Dendritic cell treated with granulocyte-macrophage colony-stimulating factor and Interleukin-4, amounts not matched to agents 40 ng/mL and 50 ng/mL, for 4 days (primary cell): ENCODE data around the gene SNAI3.
A peak's percentile ranks its signal among the peaks of the same experiment; 100 is the strongest.

Source experiments
- H3K27ac Mint-ChIP-seq: one replicate; pipeline ENCODE4 v1.8.0; 2022; ENCODE audit warnings: mild to moderate bottlenecking, mixed read lengths
- H3K27me3 Mint-ChIP-seq: one replicate; pipeline ENCODE4 v1.8.0; 2022; ENCODE audit warnings: mild to moderate bottlenecking, mixed read lengths
- H3K36me3 Mint-ChIP-seq: one replicate; pipeline ENCODE4 v1.8.0; 2022; ENCODE audit warnings: low read depth, mixed read lengths
- H3K4me1 Mint-ChIP-seq: one replicate; pipeline ENCODE4 v1.8.0; 2022; ENCODE audit warnings: low read depth, mixed read lengths
- H3K4me3 Mint-ChIP-seq: one replicate; pipeline ENCODE4 v1.8.0; 2022; ENCODE audit warnings: mild to moderate bottlenecking, moderate library complexity, mixed read lengths
- H3K9me3 Mint-ChIP-seq: one replicate; pipeline ENCODE4 v1.8.0; 2022; ENCODE audit warnings: mixed read lengths
- intact Hi-C: fragments of 100-400 bp; cut with micrococcal nuclease; formaldehyde crosslinking; loops from one replicate; pipeline ENCODE4 v1.15.0; 2022

The SNAI3 gene

DNA sequence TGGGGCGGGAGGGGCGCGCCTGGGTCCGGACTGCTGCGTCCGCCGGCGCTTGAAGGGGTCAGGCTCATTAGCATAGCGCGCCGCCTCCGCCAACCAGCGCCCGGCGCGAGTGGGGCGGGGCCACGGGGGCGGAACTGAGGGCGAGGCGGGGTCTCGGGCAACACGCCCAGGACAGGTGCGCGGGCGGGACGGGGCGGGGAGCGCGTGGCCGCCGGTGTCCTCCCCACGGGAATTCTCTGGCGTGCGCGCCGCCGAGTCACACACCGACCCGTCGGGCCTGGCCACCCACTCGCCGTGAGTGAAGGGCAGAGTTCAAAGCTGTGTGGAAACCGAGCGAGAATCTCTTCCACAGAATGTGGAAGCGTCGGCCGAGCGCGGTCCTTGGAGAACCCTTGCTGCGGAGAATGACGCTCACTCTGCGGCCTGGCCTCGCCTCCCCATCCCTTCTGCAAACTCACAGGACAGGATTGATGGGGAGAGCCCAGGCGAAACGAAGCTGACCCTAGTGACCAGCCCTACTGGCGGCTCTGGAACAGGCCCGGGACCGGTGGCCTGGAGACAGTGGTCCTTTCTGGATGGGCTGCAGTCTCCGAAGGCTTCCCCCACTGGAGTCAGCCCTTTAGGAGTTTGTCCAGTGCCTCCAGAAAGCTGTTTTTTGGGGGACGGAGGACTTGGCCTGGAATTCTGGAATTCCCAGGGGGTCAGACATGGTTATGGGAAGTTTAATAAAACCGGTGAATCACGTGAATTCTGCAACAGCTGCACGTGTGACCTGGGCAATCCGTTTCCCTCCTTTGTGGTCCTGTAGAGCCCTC, at the start of gene SNAI3:
Gene SNAI3, minus strand, starts transcription at position 69 of the 815 bp plus-strand sequence. CDS start 101 bp downstream, outside the sequence.
- Mint-ChIP-seq H3K36me3 (peaks cover 11% of the 10 kb centered on the region), H3K4me3 (peak within 1 kb of the TSS; percentile 86), H3K27ac (peak within 1 kb of the TSS; percentile 98), H3K27me3 (peaks cover 7% of the 10 kb centered on the region), H3K9me3 (no peaks in the 10 kb centered on the region), H3K4me1 (peaks cover 82% of the 10 kb centered on the region)
- intact Hi-C loops: loop anchor here (2.0 to 10.0 kb wide), 3 partner anchors 14 to 52 kb away; partner anchors contain the start of genes CYBA and IL17C

DNA sequence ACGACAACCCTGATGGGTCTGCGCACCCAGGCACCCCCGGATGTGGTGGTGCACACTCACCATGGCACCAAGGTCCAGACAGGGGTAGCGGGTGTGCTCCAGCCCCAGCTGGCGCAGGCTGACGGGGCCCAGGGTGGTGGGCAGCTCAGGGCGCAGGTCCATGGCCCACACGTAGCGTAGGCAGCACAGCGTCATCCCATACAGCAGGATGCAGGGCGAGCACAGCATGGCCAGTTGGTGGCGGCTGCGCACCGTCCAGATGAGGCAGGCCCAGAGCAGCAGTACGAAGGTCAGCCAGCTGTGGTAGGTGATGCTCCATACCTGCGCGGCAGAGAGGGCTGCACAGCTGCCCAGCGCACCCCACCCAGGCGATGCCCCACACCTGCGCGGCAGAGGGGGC, 49.8 kb upstream of the SNAI3 start:
- no peaks in the 10 kb centered on the region for H3K27me3 Mint-ChIP-seq
- no peaks in the 10 kb centered on the region for H3K9me3 Mint-ChIP-seq
- peaks cover 100% of the 10 kb centered on the region for H3K36me3 Mint-ChIP-seq
- H3K4me1 Mint-ChIP-seq: peaks cover 5% of the 10 kb centered on the region
- no peak overlapping the region for H3K4me3 Mint-ChIP-seq
- intact Hi-C loops: loop anchor here (2.0 to 5.0 kb wide), 3 partner anchors 49 to 481 kb away; partner anchors contain the start of genes PIEZO1 and ZNF778
- H3K27ac Mint-ChIP-seq: no peak overlapping the region

DNA sequence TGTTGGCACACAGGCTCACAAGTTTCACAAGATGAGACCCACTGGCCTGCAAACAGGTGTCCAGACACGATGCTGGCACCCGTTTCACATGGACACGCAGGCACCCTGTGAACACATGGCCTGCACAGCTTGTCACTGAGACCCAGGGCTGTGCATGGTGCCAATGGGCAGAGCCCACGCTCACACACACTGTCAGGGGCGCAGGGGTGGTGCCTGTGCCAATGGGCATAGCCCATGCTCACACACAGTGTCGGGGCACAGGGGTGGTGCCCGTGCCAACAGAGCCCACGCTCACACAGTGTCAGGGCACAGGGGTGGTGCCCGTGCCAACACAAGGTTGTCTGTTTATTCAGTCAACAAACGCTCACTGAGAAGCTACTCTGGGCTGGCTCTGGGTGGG, 49.3 kb upstream of the SNAI3 start:
- Mint-ChIP-seq H3K36me3 (peaks cover 100% of the 10 kb centered on the region), H3K4me1 (peaks cover 5% of the 10 kb centered on the region), H3K9me3 (no peaks in the 10 kb centered on the region), H3K27ac (no peak overlapping the region), H3K4me3 (no peak overlapping the region), H3K27me3 (no peaks in the 10 kb centered on the region)
- intact Hi-C loops: loop anchor here (2.0 to 5.0 kb wide), 3 partner anchors 49 to 481 kb away; partner anchors contain the start of genes PIEZO1 and ZNF778

DNA sequence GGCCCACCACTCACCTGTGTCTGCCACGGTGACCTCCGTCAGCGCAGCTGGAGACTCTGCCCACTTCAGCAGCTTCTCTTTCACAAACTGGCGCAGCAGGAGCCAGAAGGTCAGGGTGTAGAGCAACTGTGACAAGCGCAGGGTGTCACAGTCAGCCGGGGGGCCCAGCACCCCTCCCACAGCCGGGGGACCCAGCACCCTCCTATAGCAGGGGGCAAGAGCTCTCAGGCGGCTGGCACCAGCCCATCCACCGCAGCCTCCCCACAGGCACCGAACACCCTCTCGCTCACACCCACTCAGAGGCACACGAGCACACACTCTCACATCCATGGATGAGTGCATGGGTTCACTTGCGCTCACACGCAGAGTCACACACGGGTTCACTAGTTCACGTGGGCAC, 48.8 kb upstream of the SNAI3 start:
- H3K27me3 Mint-ChIP-seq: no peaks in the 10 kb centered on the region
- H3K9me3 Mint-ChIP-seq: no peaks in the 10 kb centered on the region
- H3K36me3 Mint-ChIP-seq: peaks cover 100% of the 10 kb centered on the region
- H3K27ac Mint-ChIP-seq: no peak overlapping the region
- no peak overlapping the region for H3K4me3 Mint-ChIP-seq
- intact Hi-C loops: loop anchor here (5.0 kb wide), 1 partner anchor 432 kb away; no protein-coding TSS in a partner anchor
- H3K4me1 Mint-ChIP-seq: peaks cover 5% of the 10 kb centered on the region

DNA sequence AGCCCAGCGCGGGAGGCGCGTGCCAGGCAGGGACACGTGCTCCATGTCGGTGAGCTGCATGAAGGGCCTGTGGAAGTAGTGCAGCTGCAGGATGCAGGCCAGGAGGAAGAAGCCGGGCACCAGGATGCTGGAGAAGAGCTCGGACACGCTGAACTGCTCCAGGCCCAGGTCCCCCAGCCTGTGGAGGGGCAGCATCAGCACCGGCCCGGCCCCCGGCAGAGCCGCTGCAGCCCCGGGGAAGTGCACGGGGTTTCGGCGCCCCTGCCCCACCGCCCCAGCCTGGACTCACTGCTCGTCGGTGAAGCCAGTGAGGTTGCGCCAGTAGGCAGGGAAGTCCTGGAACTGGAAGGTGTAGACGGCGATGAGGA, 48.0 kb upstream of the SNAI3 start:
- no peak overlapping the region for H3K27ac Mint-ChIP-seq
- no peaks in the 10 kb centered on the region for H3K9me3 Mint-ChIP-seq
- no peaks in the 10 kb centered on the region for H3K27me3 Mint-ChIP-seq
- H3K36me3 Mint-ChIP-seq: peaks cover 99% of the 10 kb centered on the region
- peaks cover 5% of the 10 kb centered on the region for H3K4me1 Mint-ChIP-seq
- H3K4me3 Mint-ChIP-seq: no peak overlapping the region
- intact Hi-C loops: no loop called here

DNA sequence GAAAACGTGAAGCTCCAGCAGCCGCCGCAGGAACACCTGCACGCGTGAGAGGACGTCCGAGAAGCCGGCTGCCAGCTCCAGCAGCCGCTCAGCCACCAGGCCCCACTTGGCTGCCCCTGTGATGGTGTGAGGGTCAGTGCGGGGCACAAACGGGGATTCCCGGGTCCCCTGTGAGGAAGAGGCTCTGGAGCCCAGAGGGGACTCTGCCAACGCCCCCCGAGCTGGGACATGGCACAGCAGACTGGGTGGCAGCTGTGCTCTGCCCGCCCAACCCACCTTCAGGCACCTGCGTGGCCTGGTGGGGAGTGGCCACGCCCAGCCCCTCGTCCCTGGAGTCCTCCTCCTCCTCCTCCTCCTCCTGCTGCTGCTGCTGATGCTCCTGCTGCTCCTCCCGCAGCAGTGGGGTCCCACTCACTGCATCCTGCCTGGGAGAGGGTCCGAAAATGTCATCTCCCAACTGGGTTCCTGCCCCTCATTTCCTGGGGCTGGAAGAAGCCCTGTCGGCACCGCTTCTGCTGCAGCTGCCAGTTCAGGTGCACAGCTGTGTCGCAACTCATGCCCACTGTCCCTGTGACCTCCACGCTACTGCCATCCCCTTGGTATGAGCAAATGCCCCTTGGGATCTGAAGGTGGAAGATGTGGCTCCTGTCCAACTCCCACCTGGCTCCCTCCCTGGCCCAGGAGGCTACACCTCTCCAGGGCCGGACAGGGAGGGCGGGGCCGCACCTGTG, 47.5 kb upstream of the SNAI3 start:
- peaks cover 4% of the 10 kb centered on the region for H3K4me1 Mint-ChIP-seq
- intact Hi-C loops: no loop called here
- no peaks in the 10 kb centered on the region for H3K9me3 Mint-ChIP-seq
- H3K27me3 Mint-ChIP-seq: no peaks in the 10 kb centered on the region
- peaks cover 94% of the 10 kb centered on the region for H3K36me3 Mint-ChIP-seq
- H3K27ac Mint-ChIP-seq: no peak overlapping the region
- H3K4me3 Mint-ChIP-seq: no peak overlapping the region

DNA sequence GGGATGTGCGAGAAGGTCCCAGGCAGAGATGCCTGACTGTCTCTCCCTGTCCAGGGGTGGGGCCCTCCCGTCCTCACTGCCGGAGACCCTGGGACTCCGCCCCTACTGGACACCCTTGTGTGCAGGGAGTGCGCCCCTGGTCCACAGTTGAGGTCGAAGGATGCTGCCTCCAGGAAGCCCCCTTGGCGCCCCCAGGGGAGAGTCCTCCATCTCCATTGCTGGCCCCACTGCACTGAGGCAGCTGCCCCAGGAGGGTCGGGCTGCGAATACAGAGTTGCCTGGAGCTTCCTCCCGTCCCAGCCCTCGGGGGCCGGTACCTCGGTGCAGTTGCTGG, 46.6 kb upstream of the SNAI3 start:
- no peaks in the 10 kb centered on the region for H3K4me1 Mint-ChIP-seq
- no peaks in the 10 kb centered on the region for H3K27me3 Mint-ChIP-seq
- H3K36me3 Mint-ChIP-seq: peaks cover 88% of the 10 kb centered on the region
- H3K4me3 Mint-ChIP-seq: no peak overlapping the region
- no peak overlapping the region for H3K27ac Mint-ChIP-seq
- intact Hi-C loops: no loop called here
- H3K9me3 Mint-ChIP-seq: no peaks in the 10 kb centered on the region

DNA sequence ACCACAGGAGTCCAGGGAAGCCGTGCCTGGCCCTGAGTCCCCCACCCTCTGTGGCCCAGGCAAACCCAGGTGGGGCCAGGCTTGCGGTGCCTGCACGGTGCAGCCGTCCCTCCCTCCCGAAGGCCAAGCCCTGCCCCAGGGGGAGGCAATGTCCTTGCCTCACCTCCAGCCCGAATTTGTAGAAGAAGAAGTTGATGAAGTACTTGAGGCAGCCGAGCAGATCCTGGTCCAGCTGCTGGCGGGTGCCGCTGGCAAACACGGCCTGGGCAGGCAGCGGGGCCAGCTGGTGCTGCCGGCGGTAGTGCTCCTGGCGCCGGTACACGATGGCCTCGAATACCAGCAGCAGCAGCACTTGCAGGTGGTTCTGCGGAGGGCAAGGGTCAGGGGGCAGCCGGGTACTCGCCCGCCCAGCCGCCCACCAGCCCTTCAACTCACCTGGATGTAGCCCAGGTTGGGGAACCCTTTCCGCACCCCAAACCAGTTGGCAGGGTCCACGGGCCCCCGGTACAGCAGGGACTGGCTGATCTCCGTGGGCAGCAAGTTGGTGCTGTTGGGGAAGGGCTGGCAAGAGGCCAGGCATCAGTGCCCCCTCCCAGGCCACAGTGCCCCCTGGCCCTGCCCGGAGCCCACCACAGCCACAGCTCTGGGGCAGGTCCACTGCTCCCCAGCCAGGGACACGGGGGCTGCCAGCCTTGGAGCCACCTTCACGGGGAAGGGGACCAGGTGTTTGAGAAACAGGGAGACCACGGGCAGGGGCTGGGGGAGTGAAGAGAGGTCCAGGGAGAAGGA, 46.1 kb upstream of the SNAI3 start:
- H3K4me3 Mint-ChIP-seq: no peak overlapping the region
- H3K4me1 Mint-ChIP-seq: no peaks in the 10 kb centered on the region
- no peaks in the 10 kb centered on the region for H3K27me3 Mint-ChIP-seq
- no peaks in the 10 kb centered on the region for H3K9me3 Mint-ChIP-seq
- intact Hi-C loops: no loop called here
- H3K36me3 Mint-ChIP-seq: peaks cover 88% of the 10 kb centered on the region
- no peak overlapping the region for H3K27ac Mint-ChIP-seq

DNA sequence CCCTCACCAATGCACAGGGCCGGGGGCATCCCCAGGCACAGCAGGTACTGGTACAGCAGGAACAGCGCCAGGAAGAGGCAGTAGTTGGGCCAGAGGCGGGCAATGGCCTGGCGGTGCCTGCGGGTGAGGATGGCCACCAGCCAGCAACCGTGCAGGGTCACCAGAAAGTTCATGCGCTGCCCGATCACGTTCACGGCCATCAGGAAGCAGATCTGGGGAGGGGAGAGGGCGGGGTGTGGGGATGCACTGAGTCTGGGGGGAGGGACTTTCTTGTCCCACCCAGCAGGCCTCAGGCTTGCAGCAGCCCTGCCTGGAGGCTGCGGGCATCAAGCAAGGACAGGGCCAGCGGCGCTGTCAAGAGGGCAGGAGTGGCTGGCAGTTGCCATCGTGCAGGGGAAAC, 45.4 kb upstream of the SNAI3 start:
- Mint-ChIP-seq H3K4me1 (no peaks in the 10 kb centered on the region), H3K27me3 (no peaks in the 10 kb centered on the region), H3K27ac (no peak overlapping the region), H3K4me3 (no peak overlapping the region), H3K36me3 (peaks cover 88% of the 10 kb centered on the region), H3K9me3 (no peaks in the 10 kb centered on the region)
- intact Hi-C loops: no loop called here

DNA sequence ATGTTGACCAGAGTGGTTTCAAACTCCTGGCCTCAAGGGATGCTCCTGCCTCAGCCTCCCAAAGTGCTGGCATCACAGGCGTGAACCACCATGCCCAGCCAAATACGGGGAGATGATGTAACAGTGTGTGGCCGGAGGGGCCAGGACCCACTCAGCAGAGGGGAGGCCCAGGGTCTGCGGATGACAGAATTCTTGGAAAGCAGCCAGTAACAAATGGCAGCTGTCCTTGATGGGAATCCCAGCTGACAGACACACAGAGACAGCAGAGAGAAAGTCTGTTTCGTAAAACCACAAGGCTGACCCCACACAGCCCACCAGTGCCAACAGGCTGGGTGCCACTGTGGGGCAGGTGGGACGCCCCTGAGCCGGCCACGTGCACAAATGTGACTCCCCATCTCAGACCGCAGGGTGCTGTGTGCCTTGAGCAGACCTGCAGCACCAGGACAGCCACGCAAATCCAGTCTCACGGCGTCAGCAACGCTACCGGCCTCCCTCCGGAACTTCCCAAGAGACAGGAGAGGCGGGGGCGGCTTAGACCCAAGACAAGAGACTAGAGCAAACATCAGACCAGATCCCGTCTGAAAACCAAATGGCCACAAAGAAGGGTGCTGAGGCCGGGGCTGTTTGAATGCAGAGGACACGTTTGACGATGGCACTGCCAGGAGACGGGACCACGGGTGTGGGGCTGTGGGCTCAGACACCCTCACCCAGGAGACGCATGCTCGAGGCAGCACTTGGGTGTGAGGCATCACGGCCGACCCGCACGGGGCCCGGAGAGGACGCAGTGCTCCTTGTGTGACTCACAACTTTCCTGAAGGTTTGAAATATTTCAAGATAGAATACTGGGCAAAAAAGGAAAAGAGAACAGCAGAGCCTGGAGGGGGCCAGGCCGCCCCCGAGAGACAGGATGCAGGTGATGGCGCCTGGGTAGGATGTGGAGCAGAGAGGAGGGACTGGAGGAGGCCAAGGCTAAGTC, 44.6 kb upstream of the SNAI3 start:
- no peak overlapping the region for H3K4me3 Mint-ChIP-seq
- no peaks in the 10 kb centered on the region for H3K27me3 Mint-ChIP-seq
- H3K4me1 Mint-ChIP-seq: no peaks in the 10 kb centered on the region
- peaks cover 88% of the 10 kb centered on the region for H3K36me3 Mint-ChIP-seq
- H3K27ac Mint-ChIP-seq: no peak overlapping the region
- intact Hi-C loops: no loop called here
- no peaks in the 10 kb centered on the region for H3K9me3 Mint-ChIP-seq

DNA sequence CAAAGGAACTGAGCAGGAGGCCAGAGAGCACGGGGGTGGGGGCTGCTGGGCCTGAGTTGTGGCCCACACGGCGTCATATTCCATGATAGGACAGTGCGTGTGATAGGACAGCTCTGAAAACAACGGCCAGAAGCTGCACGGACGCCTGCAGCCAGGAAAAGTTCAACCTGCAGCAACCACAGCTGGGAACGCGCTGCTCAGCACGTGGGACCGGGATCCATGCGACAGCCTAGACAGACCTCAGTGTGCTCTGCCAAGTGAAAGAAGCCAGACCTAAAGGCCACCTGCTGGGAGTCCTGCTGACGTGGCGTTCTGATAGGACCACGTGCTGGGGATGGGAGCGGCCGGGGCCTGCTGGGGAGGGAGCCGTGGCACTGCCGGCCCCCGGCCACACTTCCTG, 41.6 kb upstream of the SNAI3 start:
- no peaks in the 10 kb centered on the region for H3K4me1 Mint-ChIP-seq
- H3K36me3 Mint-ChIP-seq: peaks cover 88% of the 10 kb centered on the region
- no peaks in the 10 kb centered on the region for H3K9me3 Mint-ChIP-seq
- no peak overlapping the region for H3K4me3 Mint-ChIP-seq
- no peaks in the 10 kb centered on the region for H3K27me3 Mint-ChIP-seq
- intact Hi-C loops: no loop called here
- H3K27ac Mint-ChIP-seq: no peak overlapping the region

DNA sequence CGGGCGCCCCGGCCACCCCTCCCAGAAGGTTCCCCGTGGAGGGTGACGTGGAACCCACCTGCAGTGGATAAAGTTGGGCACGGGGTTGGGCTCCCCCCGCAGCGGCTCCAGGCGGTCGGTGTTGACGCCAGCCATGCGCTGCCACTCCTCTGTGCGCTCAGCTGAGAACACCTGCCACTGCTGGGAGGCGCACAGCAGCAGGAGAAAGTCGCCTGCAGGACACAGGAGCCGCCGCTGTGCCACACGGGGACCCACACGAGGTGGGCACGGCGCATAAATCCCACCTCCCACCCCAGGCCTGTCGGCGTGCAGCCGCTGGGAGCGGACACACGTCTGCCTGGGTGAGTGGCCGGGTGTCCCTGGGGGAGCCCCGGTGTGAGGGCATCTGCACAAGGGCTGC, 40.7 kb upstream of the SNAI3 start:
- no peaks in the 10 kb centered on the region for H3K27me3 Mint-ChIP-seq
- peaks cover 88% of the 10 kb centered on the region for H3K36me3 Mint-ChIP-seq
- no peak overlapping the region for H3K4me3 Mint-ChIP-seq
- H3K9me3 Mint-ChIP-seq: no peaks in the 10 kb centered on the region
- intact Hi-C loops: no loop called here
- H3K4me1 Mint-ChIP-seq: no peaks in the 10 kb centered on the region
- H3K27ac Mint-ChIP-seq: no peak overlapping the region

DNA sequence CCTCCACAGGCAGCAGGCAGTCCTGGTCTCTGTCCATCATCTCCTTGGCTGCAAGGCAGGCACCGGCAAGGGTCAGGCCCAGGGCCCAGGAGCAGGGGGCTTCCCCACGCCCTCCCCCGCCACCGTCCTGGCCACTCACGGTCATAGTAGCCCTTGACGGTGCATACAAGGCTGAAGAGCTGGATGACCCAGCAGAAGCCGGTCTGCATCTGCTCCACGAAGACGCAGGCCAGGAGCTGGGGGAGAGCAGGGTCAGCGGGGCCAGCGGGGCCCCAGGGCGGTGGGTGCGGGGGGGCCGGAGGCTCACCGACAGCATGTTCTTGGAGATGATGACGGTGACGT, 40.1 kb upstream of the SNAI3 start:
- Mint-ChIP-seq H3K9me3 (no peaks in the 10 kb centered on the region), H3K36me3 (peaks cover 88% of the 10 kb centered on the region)
- intact Hi-C loops: no loop called here

More for the DNA sequence above, 40.1 kb upstream of the SNAI3 start:
- Mint-ChIP-seq H3K27me3 (no peaks in the 10 kb centered on the region), H3K4me3 (no peak overlapping the region), H3K27ac (no peak overlapping the region), H3K4me1 (no peaks in the 10 kb centered on the region)
